HG02588 (cell line): Measurements from ENCODE around the gene LHPP.

Experiments
- ATAC-seq: cut with Tn5 transposase; IDR thresholded peaks from one replicate; pipeline ENCODE4 v1.9.1; 2021; ENCODE audit warnings: mild to moderate bottlenecking, moderate library complexity; ENCODE audit not compliant: unreplicated experiment

Gene LHPP

DNA sequence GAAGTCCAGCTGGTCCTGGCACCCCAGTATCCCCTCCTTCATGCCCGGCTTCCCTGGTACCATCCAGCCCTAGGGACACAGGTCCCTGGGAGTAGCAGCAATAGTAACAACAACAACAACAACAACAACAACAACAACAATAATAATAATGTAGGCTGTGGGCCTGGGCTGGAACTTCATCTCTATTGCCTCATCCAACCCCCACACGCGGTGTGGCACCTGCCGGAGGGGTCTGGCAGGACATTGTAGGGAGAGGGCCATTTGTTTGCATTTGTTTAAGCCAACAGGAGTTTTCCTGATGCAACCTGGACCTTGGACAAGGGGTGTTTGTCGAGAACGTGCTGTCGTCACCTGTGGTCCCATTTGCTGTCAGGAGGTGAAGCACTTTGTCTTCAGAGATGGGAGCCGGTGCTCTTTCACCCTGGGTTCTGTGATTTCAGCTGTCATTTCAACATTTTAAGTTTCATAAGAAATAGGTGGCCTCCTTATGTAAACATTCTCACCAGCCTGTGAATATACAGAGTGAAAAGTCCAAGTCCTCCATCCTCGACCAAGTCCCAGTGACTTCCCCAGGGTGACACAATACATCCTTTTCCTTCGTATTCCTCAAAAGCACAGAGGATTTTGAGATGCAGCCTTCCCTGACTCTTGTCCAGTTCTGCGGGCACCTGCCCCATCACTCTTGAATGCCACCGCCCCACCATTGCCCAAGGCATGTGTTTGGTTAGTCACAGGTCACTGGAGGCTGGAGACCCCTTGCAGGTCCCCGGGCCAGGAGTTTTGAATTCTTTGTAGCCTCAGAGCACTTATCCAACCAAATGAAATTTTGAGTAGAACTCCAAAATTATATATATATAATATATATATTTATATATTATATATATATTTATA is 9.2 kb downstream of the LHPP start:
- ATAC-seq: no peak

DNA sequence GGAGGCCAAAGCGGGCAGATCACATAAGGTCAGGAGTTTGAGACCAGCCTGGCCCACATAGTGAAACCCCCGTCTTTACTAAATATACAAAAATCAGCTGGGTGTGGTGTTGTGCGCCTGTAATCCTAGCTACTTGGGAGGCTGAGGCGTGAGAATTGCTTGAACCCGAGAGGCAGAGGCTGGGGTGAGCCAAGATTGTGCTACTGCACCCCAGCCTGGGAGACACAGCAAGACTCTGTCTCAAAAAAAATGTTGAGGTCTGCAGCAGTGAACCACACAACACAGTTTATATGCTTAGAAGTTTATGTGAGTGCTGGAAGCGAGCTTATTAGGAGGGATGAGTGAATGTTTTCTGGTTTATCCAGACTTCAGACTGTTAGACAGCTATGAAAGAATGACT is 10.4 kb downstream of the LHPP start:
- ATAC-seq: no peak

DNA sequence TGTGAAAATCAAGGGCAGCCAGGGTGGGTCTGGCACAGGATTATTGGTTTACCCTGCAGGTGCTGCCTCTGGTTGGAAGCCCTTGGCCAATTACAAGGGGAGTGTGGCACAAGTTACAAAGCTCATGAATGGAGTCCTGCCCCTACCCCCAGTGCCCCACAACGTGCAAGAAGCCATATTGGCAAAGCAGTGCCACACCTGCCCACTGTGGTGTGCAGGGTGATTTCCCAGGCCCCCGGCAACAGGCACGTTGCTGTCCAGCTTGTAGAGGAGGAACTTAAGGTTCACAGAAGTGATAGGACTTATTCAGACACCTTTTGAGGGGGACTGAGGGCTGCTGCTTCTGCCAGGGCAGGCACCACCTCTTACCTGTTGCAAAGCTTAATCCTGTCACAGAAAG is 11.4 kb downstream of the LHPP start:
- no peak for ATAC-seq

DNA sequence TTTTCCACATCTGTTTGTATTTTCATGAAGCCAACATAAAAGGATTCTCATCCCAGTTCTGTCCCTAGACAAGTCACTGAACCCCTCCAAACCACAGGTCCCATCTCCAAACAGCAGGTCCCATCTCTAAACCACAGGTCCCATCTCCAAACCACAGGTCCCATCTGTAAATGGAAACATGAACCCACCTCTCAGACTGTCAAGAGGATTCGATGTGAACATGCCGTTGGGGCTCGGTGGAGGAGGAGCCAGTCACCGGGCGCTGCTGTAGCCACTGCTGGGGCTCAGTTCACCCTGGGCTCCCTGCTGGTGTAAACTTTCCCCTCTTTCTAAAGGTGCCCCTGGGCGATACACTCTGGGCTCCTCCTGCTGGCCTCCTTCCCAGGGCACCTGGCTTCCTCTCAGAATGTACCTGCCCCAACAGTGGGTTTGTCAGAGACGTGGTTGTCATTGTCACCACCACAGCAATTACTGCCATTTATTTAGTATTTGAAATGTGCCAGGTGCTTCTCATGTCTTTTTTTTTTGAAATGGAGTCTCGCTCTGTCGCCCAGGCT is 13.0 kb downstream of the LHPP start:
- ATAC-seq: no peak

DNA sequence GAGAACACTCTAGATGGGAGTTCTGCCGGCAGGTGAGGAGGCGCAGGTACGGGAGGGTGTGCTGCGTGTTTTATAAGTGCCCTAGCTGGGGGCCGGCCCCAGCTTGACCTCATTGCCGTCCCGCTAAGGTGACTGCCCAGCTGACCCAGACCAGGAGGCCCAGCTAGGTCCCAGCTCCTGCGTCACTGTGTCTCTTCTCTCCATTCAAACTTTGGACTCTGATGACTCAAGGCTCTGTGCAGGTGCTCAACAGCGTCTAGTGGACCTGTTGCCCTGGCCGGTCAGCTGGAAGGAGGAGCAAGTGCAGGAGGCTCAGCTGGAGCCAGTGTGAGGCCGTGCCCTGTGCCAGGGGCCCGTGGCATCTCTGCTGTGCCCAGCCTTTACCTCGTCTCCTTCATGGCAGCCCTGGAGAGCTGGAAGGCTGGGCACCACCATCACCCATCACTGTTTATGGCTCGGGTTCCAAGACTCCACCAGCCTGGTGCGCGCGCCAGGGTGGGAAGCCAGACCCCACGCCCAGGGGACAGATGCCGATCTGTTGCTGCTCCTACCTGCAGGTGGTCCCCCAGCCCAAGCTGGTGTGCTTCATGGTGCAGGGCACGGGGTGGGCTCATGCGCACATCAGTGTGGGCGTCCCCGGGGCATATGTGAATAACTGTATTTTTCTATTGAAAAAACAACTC is 14.6 kb downstream of the LHPP start:
- ATAC-seq: no peak

DNA sequence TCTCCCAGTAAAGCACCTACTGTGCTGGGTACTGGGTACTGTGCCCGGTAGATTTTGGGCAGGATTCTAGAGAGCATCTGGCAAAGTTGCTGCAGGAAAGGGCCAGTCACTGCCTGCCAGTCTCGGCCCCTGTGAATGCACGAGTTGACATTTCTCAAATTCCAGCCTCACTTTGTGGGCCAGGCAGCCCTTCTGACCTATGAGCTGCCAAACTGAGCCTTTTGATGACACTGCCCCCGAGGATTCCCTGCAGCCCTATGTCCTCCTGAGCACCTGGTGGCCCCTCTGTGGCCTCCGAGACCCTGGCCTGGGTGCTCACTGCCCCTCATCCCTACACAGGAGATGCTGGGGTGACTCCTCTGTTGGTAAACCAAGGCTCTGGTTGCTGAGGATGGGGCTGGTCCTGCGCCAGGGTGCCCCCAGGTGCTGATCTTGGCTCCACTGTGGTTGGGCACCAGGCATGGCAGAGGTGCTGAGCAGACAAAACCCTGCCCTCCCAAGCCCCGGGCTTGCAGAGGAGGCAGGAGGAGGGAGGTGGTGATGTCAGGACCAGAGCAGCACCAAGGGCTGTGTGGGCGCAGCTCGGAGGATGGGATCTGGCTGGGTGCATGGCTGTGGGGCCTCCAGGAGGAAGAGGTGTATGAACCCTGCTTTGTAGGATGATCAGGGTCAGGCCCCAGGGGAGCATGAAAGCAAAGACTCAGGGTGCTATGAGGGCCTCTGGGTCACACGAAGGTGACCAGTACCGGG is 16.2 kb downstream of the LHPP start:
- ATAC-seq: no peak

DNA sequence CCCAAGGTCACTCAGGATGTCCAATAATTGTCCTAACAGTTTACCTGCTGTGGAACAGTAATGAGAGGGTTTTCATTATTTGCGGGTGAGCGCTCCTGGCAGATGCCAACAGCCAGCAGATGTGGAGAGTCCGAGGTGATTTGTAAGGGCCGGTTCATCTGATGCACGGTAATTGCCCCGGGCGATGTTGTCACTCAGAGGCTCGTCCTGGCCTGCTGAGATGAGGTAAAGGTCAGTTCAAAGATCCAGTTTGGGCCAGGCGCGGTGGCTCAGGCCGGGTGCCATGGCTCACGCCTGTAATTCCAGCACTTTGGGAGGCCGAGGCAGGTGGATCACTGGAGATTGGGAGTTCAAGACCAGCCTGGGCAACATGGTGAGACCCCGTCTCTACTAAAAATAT is 16.9 kb downstream of the LHPP start:
- no peak for ATAC-seq

DNA sequence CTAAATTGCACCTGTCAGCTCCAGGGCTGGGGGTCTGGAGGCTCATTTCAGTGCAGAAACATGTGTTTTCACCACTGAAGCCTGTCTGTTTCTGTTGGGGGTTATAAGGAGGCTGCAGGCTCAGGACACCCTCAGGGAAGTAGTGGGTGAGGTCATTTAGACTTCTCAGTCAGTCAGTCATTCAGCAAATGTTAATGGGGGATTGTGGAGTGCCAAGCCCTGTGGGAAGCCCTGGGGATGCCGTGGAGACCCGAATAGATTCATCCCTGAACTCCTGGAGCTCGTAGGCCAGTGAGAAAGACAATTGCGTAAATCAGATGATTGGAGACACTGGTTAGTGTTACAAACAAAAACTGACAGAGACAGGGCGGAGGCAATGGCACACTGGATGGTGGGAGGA is 19.2 kb downstream of the LHPP start:
- ATAC-seq: no peak

DNA sequence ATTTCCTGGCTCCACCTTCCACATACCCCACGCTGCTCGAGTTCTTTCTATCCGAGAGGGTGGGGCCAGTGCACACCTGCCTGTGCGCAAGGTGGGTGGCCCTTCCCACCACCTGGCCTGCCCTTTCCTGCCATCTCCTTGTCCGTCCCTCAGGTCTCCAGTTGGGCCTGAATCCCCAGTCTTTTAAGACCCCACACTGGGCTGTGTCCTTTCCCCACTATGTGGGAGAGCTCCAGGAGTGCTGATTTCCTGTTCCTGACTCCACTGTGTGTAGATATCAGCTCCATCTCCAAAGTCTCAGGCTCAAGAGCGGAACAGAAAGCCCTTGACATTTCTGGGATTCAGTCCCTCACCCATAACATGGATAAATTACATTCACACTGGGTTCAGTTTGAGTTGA is 20.1 kb downstream of the LHPP start:
- no peak for ATAC-seq

DNA sequence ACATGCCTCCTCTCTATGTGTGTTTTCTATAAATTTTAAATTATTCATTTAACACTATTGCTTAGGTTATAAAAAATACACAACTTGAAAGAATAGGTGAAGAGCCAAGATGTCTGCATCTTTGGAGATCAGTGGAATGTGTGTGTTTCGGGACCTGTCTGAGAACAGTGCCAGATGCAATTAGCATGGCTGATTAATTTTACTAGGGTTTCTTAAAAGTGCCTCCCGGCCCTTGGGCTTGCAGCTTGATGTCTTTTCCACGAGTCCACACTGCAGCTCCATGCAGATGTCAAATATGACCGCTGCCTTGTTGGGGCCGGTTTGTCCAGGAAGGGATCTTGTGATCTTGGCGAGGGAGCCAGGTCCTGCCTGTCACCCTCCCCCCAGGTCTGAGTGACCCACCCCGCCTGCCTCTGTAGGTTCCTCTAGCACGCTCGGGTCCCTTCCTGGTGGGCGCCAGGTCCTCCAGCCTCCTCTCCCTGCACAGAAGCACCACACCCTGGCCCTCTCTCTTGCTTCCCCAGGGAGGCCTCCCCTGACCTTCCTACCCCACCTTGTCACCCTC is 20.7 kb downstream of the LHPP start:
- ATAC-seq: no peak

DNA sequence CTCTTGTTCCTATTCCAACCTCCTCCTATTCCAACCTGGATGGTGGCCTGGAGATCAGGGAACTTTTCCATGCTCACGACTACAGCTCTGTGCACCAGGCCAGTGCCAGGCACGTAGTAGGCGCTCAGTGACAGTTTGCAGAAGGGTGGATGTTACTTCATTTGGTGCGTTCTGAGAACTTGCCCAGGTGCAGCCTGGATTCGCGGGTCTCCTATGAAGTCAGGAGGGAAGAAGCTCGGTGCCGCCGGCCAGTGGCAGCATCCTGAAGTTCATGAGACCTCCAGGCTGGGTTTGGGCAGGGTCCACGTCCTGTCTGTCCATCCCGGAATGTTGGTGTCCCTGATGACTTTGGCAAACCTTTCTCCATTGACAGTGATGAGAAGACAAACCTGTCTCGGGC is 21.3 kb downstream of the LHPP start:
- ATAC-seq: no peak

DNA sequence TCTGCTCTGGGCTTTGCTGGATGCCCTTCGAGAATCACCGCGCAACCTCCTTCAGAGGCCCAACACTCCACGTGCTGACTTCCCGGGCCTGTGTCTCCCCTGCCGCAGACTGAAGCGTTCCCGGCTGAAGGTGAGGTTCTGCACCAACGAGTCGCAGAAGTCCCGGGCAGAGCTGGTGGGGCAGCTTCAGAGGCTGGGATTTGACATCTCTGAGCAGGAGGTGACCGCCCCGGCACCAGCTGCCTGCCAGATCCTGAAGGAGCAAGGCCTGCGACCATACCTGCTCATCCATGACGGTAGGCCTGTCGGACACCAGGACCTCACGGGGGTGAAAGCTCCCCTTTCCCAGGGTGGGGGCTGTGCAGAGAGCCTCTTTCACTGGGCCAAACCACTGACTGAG is 22.4 kb downstream of the LHPP start:
- no peak for ATAC-seq

DNA sequence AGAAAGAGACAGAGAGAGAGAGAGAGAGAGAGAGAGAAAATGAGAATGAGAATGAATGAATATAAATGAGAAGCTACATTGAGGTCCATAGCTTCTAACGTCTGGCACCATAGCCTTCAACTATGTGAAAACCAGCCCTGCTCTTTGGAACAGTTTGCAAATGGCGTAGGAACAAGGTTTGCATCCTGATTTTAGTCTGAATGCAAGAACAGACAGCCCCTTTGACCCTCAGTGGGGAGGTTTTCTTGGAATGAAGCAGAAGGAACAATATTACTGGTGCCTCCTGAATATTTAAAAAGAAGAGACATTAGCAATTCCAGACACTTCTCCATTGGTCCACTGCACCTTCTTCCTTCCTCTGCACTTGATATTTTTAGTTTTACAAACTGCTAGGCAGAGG is 23.0 kb downstream of the LHPP start:
- ATAC-seq: no peak

DNA sequence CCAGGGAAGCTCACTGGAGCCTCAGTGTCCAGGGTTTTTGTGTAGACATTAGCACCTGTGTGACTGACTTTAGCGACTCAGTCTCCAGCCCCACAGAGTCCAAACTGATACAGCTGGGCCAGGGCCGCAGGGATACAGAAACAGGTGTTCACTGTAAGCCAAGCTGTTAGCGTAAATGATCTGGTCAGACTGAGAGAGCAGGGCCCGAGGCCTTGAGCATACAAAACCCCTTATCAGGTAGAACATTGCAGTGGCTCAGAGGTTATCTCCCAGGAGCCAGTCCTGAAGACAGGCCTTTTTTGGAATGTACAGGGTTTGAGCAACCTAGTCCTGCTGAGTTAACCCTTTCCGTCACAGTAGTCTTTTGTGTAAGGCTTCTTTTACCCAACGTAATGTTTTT is 25.0 kb downstream of the LHPP start:
- no peak for ATAC-seq

DNA sequence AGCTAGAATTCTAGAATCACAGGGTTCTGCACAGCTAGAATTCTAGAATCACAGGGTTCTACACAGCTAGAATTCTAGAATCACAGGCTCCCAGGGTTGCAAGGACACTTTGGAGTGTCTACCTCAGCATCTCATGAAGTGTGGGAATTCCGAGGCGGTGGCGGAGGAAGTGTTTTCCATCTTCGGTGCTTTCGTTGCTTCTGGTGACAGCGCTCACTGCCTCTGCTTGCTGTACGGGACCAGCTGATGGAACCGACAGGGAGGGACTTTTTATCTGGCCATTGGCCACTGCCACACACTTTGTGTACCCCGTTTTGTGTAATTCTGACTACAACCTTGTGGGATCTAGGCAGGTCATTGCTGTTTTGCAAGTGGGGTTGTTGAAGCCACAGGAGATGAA is 29.5 kb downstream of the LHPP start:
- ATAC-seq: no peak

DNA sequence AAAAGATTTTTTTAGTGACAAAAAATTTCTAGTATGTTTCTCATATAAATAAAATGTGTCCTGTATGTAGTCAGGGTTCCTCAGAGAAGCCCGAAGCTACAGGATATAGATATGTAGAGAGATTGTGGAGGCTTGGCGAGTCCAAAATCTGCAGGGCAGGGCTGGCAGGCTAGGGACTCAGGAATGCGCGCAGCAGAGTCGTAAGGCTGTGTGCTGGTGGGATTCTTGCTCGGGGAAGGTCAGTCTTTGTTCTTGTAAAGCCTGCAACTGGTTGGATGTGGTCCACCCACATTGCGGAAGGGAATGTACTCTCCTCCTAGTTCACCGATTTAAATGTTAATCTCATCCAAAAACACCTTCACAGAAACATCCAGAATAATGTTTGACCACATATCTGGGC is 30.6 kb downstream of the LHPP start:
- no peak for ATAC-seq

DNA sequence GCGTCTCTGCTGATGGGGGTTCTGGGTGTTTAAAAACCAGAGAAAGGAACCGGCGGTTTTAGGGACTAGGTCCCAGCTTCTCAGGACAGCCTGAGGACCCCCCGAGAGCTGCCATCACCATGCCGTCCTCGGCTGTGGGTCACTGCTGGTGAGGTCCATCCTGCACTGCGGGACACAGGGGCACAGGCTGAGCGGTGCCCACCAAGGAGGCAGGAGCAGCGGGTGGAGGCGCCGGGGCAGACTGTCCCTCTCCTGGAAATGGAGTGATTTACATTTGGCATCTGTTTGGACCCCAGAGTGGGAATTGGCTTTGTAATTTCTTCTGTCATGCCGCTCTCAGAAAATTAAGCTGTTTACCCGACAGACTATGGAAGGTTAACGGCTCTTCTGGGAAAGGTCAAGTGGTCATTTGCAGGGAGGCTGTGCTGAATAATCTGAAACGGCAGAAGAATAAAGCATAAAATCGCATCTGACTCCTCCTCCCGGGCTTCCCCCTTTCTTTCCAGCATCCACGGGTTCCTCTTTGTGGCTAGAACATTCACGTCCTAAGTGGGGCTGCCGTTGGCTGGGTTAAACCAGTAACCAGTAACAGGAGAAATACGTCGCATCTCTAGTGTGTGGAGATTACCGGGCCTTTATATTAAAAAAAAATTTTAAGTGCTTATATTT is 31.7 kb downstream of the LHPP start:
- no peak for ATAC-seq

DNA sequence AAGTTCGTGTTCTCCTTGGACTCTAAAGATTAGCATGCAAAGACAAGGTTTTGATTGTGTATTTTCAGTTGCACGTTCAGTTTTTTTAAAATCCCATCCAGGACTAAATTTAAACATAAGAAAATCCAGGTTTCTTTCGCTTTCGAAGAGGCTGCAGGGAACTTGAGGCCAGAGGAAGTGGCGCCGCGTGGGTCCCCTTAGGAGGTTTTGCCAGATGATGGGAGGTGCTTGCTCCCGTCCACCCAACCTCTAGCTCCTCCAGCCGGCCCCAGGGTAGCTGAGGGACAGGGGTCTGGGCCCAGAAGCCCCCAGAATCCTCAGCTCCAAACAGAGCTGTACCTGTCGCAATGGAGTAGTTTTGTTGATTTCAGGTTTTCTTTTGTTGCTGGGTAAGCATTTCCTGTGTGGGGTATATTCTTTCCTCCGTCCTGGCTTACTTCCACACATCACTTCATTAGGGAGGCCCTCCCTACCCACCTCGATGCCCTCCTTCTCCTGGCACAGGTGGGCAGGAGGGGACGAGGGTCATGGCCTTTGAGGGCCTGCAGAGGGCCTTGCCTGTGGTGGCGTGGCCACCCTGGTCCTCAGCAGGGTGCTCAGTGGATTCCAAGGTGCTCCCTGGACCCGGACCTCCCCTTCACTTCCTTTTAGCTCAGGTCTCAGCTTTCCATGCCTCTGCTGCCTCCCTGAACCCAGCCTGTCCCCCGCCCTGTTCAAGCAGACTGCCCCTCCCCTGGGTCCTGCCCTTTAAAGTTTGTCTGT is 32.6 kb downstream of the LHPP start:
- ATAC-seq: no peak

DNA sequence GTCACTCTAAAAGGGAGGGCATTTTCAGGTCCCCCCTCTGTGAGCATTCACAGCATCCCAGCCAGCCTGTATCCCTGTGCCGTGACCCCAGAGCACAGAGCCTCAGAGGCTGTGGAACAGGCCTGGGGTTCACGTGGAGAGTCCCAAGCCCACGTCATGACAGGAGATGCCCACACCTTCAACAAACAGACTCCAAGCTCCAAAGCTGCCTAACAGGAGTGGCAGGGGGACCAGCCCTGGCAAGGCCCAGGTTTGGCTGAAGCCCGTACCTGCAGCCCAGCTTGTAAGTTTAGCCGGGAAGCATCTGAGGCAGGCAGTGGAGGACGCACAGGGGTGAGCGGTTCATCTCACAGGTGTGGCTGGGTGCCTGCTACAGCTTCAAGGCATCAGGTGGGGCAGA is 33.5 kb downstream of the LHPP start:
- ATAC-seq: no peak

DNA sequence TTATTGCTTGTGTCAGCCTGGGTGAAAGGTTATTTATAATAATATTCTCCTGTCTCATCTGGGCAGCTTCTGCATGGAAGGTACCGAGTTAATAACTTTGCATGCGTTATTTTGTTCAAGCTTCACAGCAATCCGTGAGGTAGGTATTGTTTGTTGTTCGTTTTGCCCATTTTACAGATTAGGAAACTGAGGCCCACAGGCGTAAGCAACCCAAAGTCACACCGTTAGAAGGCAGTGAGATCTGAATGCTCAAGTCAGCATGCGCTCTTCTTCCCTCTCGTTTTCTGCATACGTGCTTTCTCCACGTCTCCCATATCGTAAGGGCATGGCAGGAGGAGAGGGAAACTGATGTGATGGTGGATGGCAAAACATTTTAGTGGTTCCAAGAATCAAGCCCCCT is 34.1 kb downstream of the LHPP start:
- no peak for ATAC-seq
